PFSK-1 (cell line): ENCODE measurements around the gene NUFIP2. TPM values are rescaled to one million over a fixed set of nuclear protein-coding genes. Genes with fewer than 3 reads are reported as not detected.

Experiments
- FOXP2 ChIP-seq: optimal IDR thresholded peaks from 2 replicates; pipeline ENCODE3; 2011; ENCODE audit warnings: borderline replicate concordance, control low read depth, inconsistent platforms; ENCODE audit not compliant: insufficient read depth; ENCODE audit errors: extremely low read length, extremely low read depth
- POLR2AphosphoS5 ChIP-seq: IDR thresholded peaks from 2 replicates; pipeline ENCODE4 v1.6.1; 2012; ENCODE audit warnings: low read depth, mild to moderate bottlenecking, control low read depth, low read length, moderate library complexity
- REST ChIP-seq, 2 experiments: IDR thresholded peaks; 2 replicates each; pipeline versions ENCODE4 v1.6.1 to v1.8.0; 2011 to 2012; ENCODE audit warnings: low read depth in 2 of 2, low read length in 2 of 2, control low read depth in 1 of 2, inconsistent platforms in 1 of 2, mild to moderate bottlenecking in 1 of 2, moderate library complexity in 1 of 2; ENCODE audit not compliant: insufficient read depth in 1 of 2
- SIN3A ChIP-seq: IDR thresholded peaks from 2 replicates; pipeline ENCODE4 v1.6.1; 2012; ENCODE audit warnings: mild to moderate bottlenecking, low read length, moderate library complexity, borderline replicate concordance; ENCODE audit not compliant: insufficient read depth
- TAF1 ChIP-seq: IDR thresholded peaks from 2 replicates; pipeline ENCODE4 v1.6.1; 2012; ENCODE audit warnings: low read length, control low read depth, borderline replicate concordance; ENCODE audit not compliant: insufficient read depth
- polyA plus RNA-seq: library from polyadenylated mRNA; unstranded; fragments of >200 nt; gene quantifications from one replicate; pipeline ENCODE4 v1.2.1, GENCODE V29; 2012; ENCODE audit warnings: low read depth, missing spikeins; ENCODE audit not compliant: insufficient read length

NUFIP2 gene
- polyA plus RNA-seq: 54.4 TPM

DNA sequence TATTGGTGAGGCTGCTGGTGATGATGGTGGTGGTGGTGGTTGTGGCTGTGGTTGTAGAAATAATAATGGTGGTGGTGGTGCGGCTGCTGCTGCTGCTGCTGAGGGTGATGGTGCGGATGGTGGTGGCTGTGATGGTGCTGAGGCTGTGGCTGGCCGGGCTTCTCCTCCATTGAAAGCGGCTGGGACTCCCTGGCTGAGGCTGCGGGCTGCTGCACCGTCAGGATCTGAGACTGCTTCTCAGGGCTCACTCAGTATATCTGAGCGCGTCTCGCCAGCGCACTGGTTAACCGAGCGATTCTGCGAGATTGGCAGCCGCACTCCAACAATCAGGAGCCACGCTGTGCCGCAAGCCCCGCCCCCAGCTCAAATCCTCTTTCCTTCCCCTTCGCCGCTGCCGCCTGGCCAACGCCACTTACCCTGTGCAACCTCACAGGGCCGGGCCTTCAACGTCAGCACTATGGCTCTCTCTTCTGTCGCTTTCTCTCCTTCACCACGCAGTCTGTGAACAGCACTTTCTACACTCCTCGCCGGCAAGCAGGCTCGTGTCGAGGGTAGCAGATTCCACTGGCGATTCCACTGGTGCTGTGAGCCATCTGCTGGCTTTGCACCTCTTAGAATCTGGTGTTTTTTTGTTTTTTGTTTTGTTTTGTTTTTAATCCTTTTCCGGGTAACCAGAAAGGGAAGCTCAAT lies at the start of gene NUFIP2:
Gene NUFIP2 (minus strand): TSS at position 259 of the 690 bp plus-strand sequence. CDS start 89 bp downstream, at position 170.
- TF ChIP-seq SIN3A (peak; percentile 71; the same call in 1 of the 2 replicates), FOXP2 (no peak), REST (IDR thresholded peaks at IDR 0.05; ENCODE audit: insufficient read depth in 1 of 2, low read depth in 2 of 2, low read length in 2 of 2) (peak; percentile 54; a peak in 3 of 4 replicates), POLR2AphosphoS5 (peak; percentile 100), TAF1 (peak; percentile 100)

- TF ChIP-seq TAF1: no peak
- TF ChIP-seq REST (IDR thresholded peaks at IDR 0.05; ENCODE audit: insufficient read depth in 1 of 2, low read depth in 2 of 2, low read length in 2 of 2): no peak
- no peak for TF ChIP-seq POLR2AphosphoS5
These were observed 48.3 kb upstream of the NUFIP2 start for GRCh38 chr17:29342158-29342765.

DNA sequence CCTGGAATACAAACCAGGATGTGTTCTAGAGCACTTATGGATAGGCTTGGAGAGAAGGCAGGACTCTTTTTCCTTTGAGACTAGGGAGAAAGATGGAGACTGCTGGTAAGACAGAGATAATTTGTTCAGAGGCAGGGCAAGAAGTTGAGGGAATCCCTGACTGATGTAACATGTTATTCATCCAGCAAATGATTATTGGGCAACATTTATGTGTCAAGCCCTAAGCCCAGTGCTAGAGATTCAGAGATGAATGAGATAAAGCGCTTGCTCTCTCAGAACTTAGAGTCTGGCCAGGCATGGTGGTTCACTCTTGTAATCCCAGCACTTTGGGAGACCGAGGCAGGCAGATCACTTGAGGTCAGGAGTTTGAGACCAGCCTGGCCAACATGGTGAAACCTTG lies 47.8 kb upstream of the NUFIP2 start:
- no peak for TF ChIP-seq REST (IDR thresholded peaks at IDR 0.05; ENCODE audit: insufficient read depth in 1 of 2, low read depth in 2 of 2, low read length in 2 of 2)
- TF ChIP-seq SIN3A: no peak
- no peak for TF ChIP-seq POLR2AphosphoS5
- no peak for TF ChIP-seq FOXP2
- TF ChIP-seq TAF1: no peak

DNA sequence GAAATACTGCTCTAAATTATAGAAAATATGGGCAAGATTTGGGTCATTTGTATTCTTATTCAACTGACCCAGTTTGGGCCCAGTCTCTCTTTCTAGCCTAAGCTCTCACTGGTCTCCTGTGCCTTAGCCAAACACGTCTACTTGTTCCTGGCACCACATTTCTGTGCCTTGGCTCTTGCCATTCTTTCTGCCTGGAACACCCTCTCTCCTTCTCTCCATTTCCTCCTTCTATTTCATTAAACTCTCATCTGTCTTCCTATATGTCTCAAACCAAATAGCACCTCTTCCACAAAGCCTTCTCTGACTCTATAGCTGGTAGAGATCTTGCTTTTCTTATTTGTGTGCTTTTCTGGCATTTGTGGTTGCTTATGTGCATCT lies 37.7 kb upstream of the NUFIP2 start:
- no peak for TF ChIP-seq TAF1
- TF ChIP-seq FOXP2: no peak
- no peak for TF ChIP-seq SIN3A
- no peak for TF ChIP-seq POLR2AphosphoS5
- TF ChIP-seq REST (IDR thresholded peaks at IDR 0.05; ENCODE audit: insufficient read depth in 1 of 2, low read depth in 2 of 2, low read length in 2 of 2): no peak
